Hepatocyte (in vitro differentiated cells): ENCODE data around the gene TOE1. TPM values are rescaled to one million over a fixed set of nuclear protein-coding genes. Genes with fewer than 3 reads are reported as not detected.

Source experiments
- DNase-seq: peaks from one replicate; pipeline ENCODE4 v3.0.0-alpha.2; 2016; ENCODE audit warnings: low spot score
- H2AFZ ChIP-seq: fragments of 200-600 bp; sonication (generic); 2 replicates; pipeline ENCODE4 v1.6.0; 2016; ENCODE audit warnings: antibody characterized with exemption, mild to moderate bottlenecking
- H3K27ac ChIP-seq: fragments of 200-600 bp; sonication (generic); 2 replicates; pipeline ENCODE4 v1.5.1; 2016; ENCODE audit warnings: mild to moderate bottlenecking
- H3K27me3 ChIP-seq: fragments of 200-600 bp; sonication (generic); 2 replicates; pipeline ENCODE4 v1.6.1; 2016
- H3K36me3 ChIP-seq: fragments of 200-600 bp; sonication (generic); replicated peaks from 2 replicates; pipeline ENCODE4 v1.5.1; 2016; ENCODE audit warnings: low read depth; ENCODE audit not compliant: insufficient read depth
- H3K4me1 ChIP-seq: fragments of 200-600 bp; sonication (generic); 2 replicates; pipeline ENCODE4 v1.5.1; 2016; ENCODE audit warnings: mild to moderate bottlenecking, moderate library complexity; ENCODE audit not compliant: insufficient read depth
- H3K4me2 ChIP-seq: fragments of 200-600 bp; sonication (generic); 2 replicates; pipeline ENCODE4 v1.6.0; 2016
- H3K4me3 ChIP-seq: fragments of 200-600 bp; sonication (generic); 2 replicates; pipeline ENCODE4 v1.5.1; 2016; ENCODE audit warnings: mild to moderate bottlenecking
- H3K79me2 ChIP-seq: fragments of 200-600 bp; sonication (generic); 2 replicates; pipeline ENCODE4 v1.6.0; 2017; ENCODE audit warnings: mild to moderate bottlenecking
- H3K9me2 ChIP-seq: fragments of 200-600 bp; sonication (generic); replicated peaks from 2 replicates; pipeline ENCODE4 v1.6.0; 2017; ENCODE audit warnings: mild to moderate bottlenecking; ENCODE audit not compliant: insufficient read depth
- H3K9me3 ChIP-seq: fragments of 200-600 bp; sonication (generic); 2 replicates; pipeline ENCODE4 v1.5.1; 2016; ENCODE audit warnings: low read depth, mild to moderate bottlenecking
- H4K20me1 ChIP-seq: fragments of 200-600 bp; sonication (generic); 2 replicates; pipeline ENCODE4 v1.6.0; 2016; ENCODE audit warnings: mild to moderate bottlenecking; ENCODE audit not compliant: insufficient read depth, poor library complexity, severe bottlenecking
- EZH2 ChIP-seq: fragments of 200-600 bp; sonication (generic); IDR thresholded peaks from 2 replicates; pipeline ENCODE4 v1.6.1; 2016; ENCODE audit warnings: antibody characterized with exemption, mild to moderate bottlenecking, borderline replicate concordance
- EZH2phosphoT487 ChIP-seq: fragments of 200-600 bp; sonication (generic); IDR thresholded peaks from one replicate; pipeline ENCODE4 v1.6.1; 2018; ENCODE audit warnings: antibody characterized with exemption, mild to moderate bottlenecking, low read depth, moderate library complexity; ENCODE audit not compliant: unreplicated experiment, severe bottlenecking
- WGBS: methylation state at CpG from one replicate; pipeline ENCODE4 v1.1.6; 2016; ENCODE audit warnings: low lambda C conversion rate; ENCODE audit errors: missing lambda C conversion rate; 5-methylcytosine and 5-hydroxymethylcytosine counted together
- polyA plus RNA-seq: library from polyadenylated mRNA; unstranded; fragments of >200 nt; fragmentation: Nextera tagmentation; extraction: Ambion mirVana; gene quantifications from 2 replicates; pipeline ENCODE4 v1.2.1, GENCODE V29; 2016
- total RNA-seq: library from RNA; depleted of rRNA; stranded (reverse); fragments of >200 nt; gene quantifications from 2 replicates; pipeline ENCODE4 v1.2.3, GENCODE V29; 2014
- TF ChIP-seq, protein P1 (sequence below): fragments of 200-600 bp; sonication (generic); IDR thresholded peaks from 2 replicates; pipeline ENCODE4 v1.5.1; 2016; ENCODE audit warnings: antibody characterized with exemption, mild to moderate bottlenecking; ENCODE audit not compliant: poor library complexity

The TOE1 gene
- total and polyA plus RNA-seq, 2 experiments from 2014 or later = 10.6 to 12.2 TPM

- no peaks in the 10 kb centered on the region for H3K9me3 ChIP-seq
- H4K20me1 ChIP-seq = no peaks in the 10 kb centered on the region
- H3K27me3 ChIP-seq = no peaks in the 10 kb centered on the region
- H3K9me2 ChIP-seq = no peaks in the 10 kb centered on the region
- DNase-seq = no peak
- 96% methylated on average over 10 of the region's 10 CpGs for WGBS
- no peak overlapping the region for H2AFZ ChIP-seq
- no peak overlapping the region for H3K27ac ChIP-seq
- no peak overlapping the region for H3K4me3 ChIP-seq
- no peak overlapping the region for H3K4me2 ChIP-seq
- H3K36me3 ChIP-seq = no peaks in the 10 kb centered on the region
- peaks cover 6% of the 10 kb centered on the region for H3K79me2 ChIP-seq
- TF ChIP-seq EZH2 (no peak), EZH2phosphoT487 (no peak)
- TF ChIP-seq, protein P1, sequence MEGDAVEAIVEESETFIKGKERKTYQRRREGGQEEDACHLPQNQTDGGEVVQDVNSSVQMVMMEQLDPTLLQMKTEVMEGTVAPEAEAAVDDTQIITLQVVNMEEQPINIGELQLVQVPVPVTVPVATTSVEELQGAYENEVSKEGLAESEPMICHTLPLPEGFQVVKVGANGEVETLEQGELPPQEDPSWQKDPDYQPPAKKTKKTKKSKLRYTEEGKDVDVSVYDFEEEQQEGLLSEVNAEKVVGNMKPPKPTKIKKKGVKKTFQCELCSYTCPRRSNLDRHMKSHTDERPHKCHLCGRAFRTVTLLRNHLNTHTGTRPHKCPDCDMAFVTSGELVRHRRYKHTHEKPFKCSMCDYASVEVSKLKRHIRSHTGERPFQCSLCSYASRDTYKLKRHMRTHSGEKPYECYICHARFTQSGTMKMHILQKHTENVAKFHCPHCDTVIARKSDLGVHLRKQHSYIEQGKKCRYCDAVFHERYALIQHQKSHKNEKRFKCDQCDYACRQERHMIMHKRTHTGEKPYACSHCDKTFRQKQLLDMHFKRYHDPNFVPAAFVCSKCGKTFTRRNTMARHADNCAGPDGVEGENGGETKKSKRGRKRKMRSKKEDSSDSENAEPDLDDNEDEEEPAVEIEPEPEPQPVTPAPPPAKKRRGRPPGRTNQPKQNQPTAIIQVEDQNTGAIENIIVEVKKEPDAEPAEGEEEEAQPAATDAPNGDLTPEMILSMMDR = no peak
- H3K4me1 ChIP-seq = peaks cover 24% of the 10 kb centered on the region
These were observed 7.6 kb upstream of the TOE1 start for GRCh38 chr1:45332346-45332720.

DNA sequence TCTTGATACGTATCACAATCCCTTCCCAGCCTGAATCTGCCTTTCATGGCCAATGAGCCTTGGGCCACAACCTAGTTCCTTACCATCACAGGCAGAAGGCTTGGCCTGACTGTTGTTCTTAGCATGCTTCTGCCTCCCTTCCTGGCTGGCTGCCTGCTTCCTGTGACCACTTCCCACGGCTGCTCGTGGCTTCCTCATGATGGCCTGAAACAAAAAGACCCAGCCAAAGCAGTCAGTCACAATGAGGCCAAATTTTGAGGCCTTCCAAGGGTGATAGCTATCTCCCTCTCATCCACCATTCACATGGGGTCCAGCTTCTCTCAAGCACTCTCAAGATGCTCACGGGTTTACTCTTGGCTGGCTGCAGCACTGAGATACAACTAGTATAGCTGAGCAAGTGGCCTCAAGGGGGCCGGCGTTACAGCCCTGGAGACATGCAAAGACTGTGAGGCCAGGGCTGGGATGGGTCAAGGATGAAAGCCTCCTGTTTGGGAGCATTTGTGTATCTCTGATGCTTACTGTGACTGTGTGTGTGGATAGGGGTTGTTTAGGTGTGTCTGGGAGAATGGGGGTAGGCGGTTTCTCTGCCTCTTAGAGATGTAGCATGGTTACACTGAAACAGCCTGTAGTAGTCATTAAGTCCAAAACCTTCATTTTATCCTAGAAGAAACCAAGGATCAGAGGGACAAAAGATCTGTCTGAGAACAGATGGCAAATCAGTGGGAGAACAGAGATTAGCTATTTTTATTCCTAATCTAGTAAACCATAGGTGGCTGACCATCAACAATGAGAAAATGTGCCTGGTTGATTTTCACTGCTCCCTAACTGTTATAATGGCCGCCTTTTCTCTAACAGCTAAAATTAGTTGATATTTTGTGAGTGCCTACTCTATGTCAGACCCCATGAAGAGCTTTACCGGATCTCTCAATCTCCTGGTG, 5.4 kb upstream of the TOE1 start:
- no peak for TF ChIP-seq EZH2
- TF ChIP-seq, protein P1 = peak; percentile 16
- WGBS = 68% methylated on average over 9 of the region's 9 CpGs
- Histone ChIP-seq H3K27ac (peak overlapping the region; percentile 94), H3K36me3 (no peaks in the 10 kb centered on the region), H3K4me1 (peaks cover 32% of the 10 kb centered on the region), H3K9me2 (no peaks in the 10 kb centered on the region), H3K27me3 (no peaks in the 10 kb centered on the region), H3K4me2 (peak overlapping the region; percentile 55), H4K20me1 (no peaks in the 10 kb centered on the region), H2AFZ (no peak overlapping the region), H3K4me3 (no peak overlapping the region), H3K79me2 (peaks cover 16% of the 10 kb centered on the region), H3K9me3 (no peaks in the 10 kb centered on the region)
- peak; percentile 46 for DNase-seq

GRCh38 chr1:45335855-45336324, 4.1 kb upstream of the TOE1 start:
- Histone ChIP-seq H3K9me2 (no peaks in the 10 kb centered on the region), H3K9me3 (no peaks in the 10 kb centered on the region), H3K4me1 (peaks cover 36% of the 10 kb centered on the region), H4K20me1 (no peaks in the 10 kb centered on the region), H3K79me2 (peaks cover 20% of the 10 kb centered on the region), H3K4me3 (no peak overlapping the region), H3K36me3 (no peaks in the 10 kb centered on the region), H2AFZ (no peak overlapping the region), H3K4me2 (peak overlapping the region; percentile 55), H3K27me3 (no peaks in the 10 kb centered on the region), H3K27ac (peak overlapping the region; percentile 97)
- WGBS = 33% methylated on average over 4 of the region's 4 CpGs
- no peak for TF ChIP-seq EZH2phosphoT487
- TF ChIP-seq, protein P1 = no peak
- no peak for TF ChIP-seq EZH2
- peak; percentile 69 for DNase-seq
